Keratinocyte (primary cell): ENCODE measurements around the gene BBS7. TPM values are rescaled to one million over a fixed set of nuclear protein-coding genes. Genes with fewer than 3 reads are reported as not detected.

Source experiments
- DNase-seq: peaks from one replicate; pipeline ENCODE4 v3.0.0-alpha.2; 2011; ENCODE audit warnings: low read depth, missing footprints, low spot score
- FAIRE-seq: peaks from 2 replicates; lab custom pipeline; 2011; peaks lifted over from hg19 to GRCh38; lab: Jason Lieb, UNC
- H2AFZ ChIP-seq: 2 replicates; pipeline ENCODE4 v1.6.0; 2012; ENCODE audit warnings: low read length, control low read depth, inconsistent platforms; ENCODE audit not compliant: control insufficient read depth
- H3K27ac ChIP-seq: 2 replicates; pipeline ENCODE4 v1.5.1; 2011; ENCODE audit warnings: low read length; ENCODE audit not compliant: control insufficient read depth, insufficient read depth
- H3K27me3 ChIP-seq: 3 replicates; pipeline ENCODE4 v1.6.0; 2011; ENCODE audit warnings: low read length; ENCODE audit not compliant: control insufficient read depth, insufficient read depth; ENCODE audit errors: extremely low read depth
- H3K36me3 ChIP-seq, 2 experiments: 2 replicates in 1 of 2; 3 replicates in 1 of 2; pipeline ENCODE4 v1.5.1; 2011; ENCODE audit warnings: low read length in 2 of 2, mild to moderate bottlenecking in 1 of 2; ENCODE audit not compliant: control insufficient read depth in 2 of 2, insufficient read depth in 2 of 2; ENCODE audit errors: extremely low read depth in 1 of 2
- H3K4me1 ChIP-seq: 3 replicates; pipeline ENCODE4 v1.5.1; 2011; ENCODE audit warnings: low read length; ENCODE audit not compliant: control insufficient read depth, insufficient read depth; ENCODE audit errors: extremely low read depth
- H3K4me2 ChIP-seq: 3 replicates; pipeline ENCODE4 v1.6.0; 2011; ENCODE audit warnings: low read depth, low read length; ENCODE audit not compliant: control insufficient read depth, insufficient read depth; ENCODE audit errors: extremely low read depth
- H3K4me3 ChIP-seq, 3 experiments: fragments of 200-600 bp in 1 of 3; sonication (generic) in 1 of 3; 2 replicates in 2 of 3; 3 replicates in 1 of 3; pipeline ENCODE4 v1.5.1; 2011 to 2016; ENCODE audit warnings: low read length in 3 of 3, mild to moderate bottlenecking in 3 of 3, control low read depth in 2 of 3, inconsistent platforms in 1 of 3, low read depth in 1 of 3, mixed read lengths in 1 of 3, mixed run types in 1 of 3, moderate library complexity in 1 of 3; ENCODE audit not compliant: control insufficient read depth in 2 of 3, insufficient read depth in 2 of 3; ENCODE audit errors: extremely low read depth in 1 of 3
- H3K79me2 ChIP-seq: 2 replicates; pipeline ENCODE4 v1.6.0; 2012; ENCODE audit warnings: low read length; ENCODE audit not compliant: control insufficient read depth, insufficient read depth
- H3K9ac ChIP-seq: 3 replicates; pipeline ENCODE4 v1.6.0; 2011; ENCODE audit warnings: low read length; ENCODE audit not compliant: control insufficient read depth, insufficient read depth; ENCODE audit errors: extremely low read depth
- H3K9me1 ChIP-seq: 3 replicates; pipeline ENCODE4 v1.6.0; 2011; ENCODE audit warnings: low read length; ENCODE audit not compliant: control insufficient read depth, insufficient read depth; ENCODE audit errors: extremely low read depth
- H3K9me3 ChIP-seq: 2 replicates; pipeline ENCODE4 v1.5.1; 2012; ENCODE audit warnings: low read depth, low read length; ENCODE audit not compliant: control insufficient read depth
- H4K20me1 ChIP-seq: 3 replicates; pipeline ENCODE4 v1.6.0; 2011; ENCODE audit warnings: low read length; ENCODE audit not compliant: control insufficient read depth, insufficient read depth; ENCODE audit errors: extremely low read depth
- EZH2 ChIP-seq: IDR thresholded peaks from one replicate; pipeline ENCODE4 v1.6.1; 2012; ENCODE audit warnings: inconsistent platforms, mild to moderate bottlenecking, low read length, moderate library complexity
- dilution Hi-C: fragments of 300-500 bp; cut with MboI; formaldehyde crosslinking; loops from one replicate; pipeline ENCODE4 v1.7.0; 2020; ENCODE audit warnings: low sequenced_read_pairs; ENCODE audit not compliant: extremely low pct_ligation_motif_present
- polyA plus RNA-seq, 5 experiments: library from polyadenylated mRNA; depleted of rRNA in 3 of 5; stranded (reverse) in 3 of 5; stranded (forward) in 1 of 5; unstranded in 1 of 5; fragments of >200 nt; gene quantifications; 1 replicate in 1 of 5; 2 replicates in 3 of 5; 3 replicates in 1 of 5; pipeline versions ENCODE4 v1.2.1 to v1.2.3, GENCODE V29; 2011 to 2012; ENCODE audit warnings: missing spikeins in 2 of 5, low read depth in 1 of 5, low replicate concordance in 1 of 5
- TF ChIP-seq, protein P1 (sequence below), 3 experiments: IDR thresholded peaks in 1 of 3; conservative IDR thresholded peaks in 1 of 3; optimal IDR thresholded peaks in 1 of 3; 2 replicates in 2 of 3; 3 replicates in 1 of 3; pipeline versions ENCODE3 to v1.5.1; 2011; ENCODE audit warnings: low read length in 3 of 3, mild to moderate bottlenecking in 3 of 3, moderate library complexity in 2 of 3, control low read depth in 1 of 3, inconsistent platforms in 1 of 3; ENCODE audit not compliant: insufficient read depth in 2 of 3; ENCODE audit errors: extremely low read depth in 1 of 3

Gene BBS7
- polyA plus RNA-seq, 1 donor (not counting 4 experiments of a cell fraction or from before 2014, with no cell fraction given): 34.8 TPM

DNA sequence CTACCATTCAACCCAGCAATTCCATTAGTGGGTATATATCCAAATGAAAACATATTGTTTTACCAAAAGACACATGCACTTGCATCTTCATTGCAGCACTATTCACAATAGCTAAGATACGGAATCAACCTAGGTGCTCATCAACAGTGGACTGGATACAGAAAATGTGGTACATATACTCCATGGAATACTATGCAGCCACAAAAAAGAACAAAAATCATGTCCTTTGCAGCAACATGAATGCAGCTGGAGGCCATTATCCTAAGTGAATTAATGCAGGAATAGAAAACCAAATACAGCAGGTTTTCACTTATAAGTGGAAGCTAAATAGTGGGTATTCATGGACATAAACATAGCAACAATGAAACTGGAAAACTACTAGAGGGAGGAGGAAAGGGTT, 38.1 kb upstream of the BBS7 start:
- no peak overlapping the region for H3K4me2 ChIP-seq
- H3K4me1 ChIP-seq: no peaks in the 10 kb centered on the region
- no peak for TF ChIP-seq EZH2
- TF ChIP-seq, protein P1, sequence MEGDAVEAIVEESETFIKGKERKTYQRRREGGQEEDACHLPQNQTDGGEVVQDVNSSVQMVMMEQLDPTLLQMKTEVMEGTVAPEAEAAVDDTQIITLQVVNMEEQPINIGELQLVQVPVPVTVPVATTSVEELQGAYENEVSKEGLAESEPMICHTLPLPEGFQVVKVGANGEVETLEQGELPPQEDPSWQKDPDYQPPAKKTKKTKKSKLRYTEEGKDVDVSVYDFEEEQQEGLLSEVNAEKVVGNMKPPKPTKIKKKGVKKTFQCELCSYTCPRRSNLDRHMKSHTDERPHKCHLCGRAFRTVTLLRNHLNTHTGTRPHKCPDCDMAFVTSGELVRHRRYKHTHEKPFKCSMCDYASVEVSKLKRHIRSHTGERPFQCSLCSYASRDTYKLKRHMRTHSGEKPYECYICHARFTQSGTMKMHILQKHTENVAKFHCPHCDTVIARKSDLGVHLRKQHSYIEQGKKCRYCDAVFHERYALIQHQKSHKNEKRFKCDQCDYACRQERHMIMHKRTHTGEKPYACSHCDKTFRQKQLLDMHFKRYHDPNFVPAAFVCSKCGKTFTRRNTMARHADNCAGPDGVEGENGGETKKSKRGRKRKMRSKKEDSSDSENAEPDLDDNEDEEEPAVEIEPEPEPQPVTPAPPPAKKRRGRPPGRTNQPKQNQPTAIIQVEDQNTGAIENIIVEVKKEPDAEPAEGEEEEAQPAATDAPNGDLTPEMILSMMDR (optimal IDR thresholded peaks at IDR 0.05 in 1 of 3, IDR thresholded peaks at IDR 0.05 in 1 of 3, conservative IDR thresholded peaks at IDR 0.05 in 1 of 3; ENCODE audit: extremely low read depth in 1 of 3, insufficient read depth in 2 of 3, low read length in 3 of 3): no peak
- H3K27me3 ChIP-seq: no peaks in the 10 kb centered on the region
- no peaks in the 10 kb centered on the region for H3K9me3 ChIP-seq
- H3K79me2 ChIP-seq: no peaks in the 10 kb centered on the region
- DNase-seq: no peak
- no peak overlapping the region for H3K27ac ChIP-seq
- H3K9me1 ChIP-seq: no peaks in the 10 kb centered on the region
- FAIRE-seq: no peak
- H4K20me1 ChIP-seq: no peaks in the 10 kb centered on the region
- H3K4me3 ChIP-seq: no peak overlapping the region
- dilution Hi-C loops: no loop called here
- no peak overlapping the region for H3K9ac ChIP-seq
- no peaks in the 10 kb centered on the region for H3K36me3 ChIP-seq
- H2AFZ ChIP-seq: no peak overlapping the region

DNA sequence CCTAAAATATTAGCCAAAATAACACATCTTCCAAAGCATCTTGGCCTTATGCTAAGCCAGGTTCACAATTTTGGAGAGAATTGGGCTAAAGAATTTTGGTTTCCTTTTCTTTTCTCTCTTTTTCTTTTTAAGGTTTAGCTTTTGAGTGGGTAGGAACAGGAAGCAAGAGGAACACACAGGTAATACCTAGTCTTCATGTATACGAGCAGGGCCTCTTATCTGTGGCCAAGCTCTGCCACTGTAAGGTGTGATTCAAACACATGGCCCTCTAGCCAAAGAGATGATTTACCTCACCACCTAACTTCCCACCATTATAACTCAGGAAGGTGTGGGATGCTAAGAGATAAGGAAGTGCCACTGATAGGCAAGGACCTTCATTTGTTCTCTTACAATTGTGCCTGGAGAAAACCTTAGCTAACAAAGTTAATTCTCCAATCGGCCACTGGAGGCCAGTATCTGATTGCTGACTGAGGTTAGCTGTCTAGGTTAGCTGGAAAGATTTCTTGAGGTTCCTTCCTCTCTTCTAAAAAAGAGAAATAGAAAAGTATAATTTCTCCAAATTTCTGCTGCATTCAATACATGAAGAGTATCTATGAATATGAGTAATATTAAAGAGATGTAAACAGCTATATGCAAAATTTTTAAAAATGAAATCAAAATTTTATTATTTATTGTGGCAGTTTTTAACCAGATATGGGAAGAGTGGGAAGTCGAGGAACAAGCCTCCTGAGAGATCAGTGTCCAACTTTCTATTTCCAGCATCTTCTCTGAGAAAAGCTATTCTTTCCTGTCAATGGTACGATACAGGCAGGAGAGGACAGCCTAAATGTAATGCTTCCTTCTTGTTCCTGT, 30.1 kb upstream of the BBS7 start:
- Histone ChIP-seq H3K79me2 (no peaks in the 10 kb centered on the region), H3K27me3 (peaks cover 4% of the 10 kb centered on the region), H3K9me1 (no peaks in the 10 kb centered on the region), H2AFZ (no peak overlapping the region), H3K4me1 (no peaks in the 10 kb centered on the region), H3K36me3 (no peaks in the 10 kb centered on the region), H3K9ac (no peak overlapping the region), H4K20me1 (no peaks in the 10 kb centered on the region), H3K9me3 (no peaks in the 10 kb centered on the region), H3K27ac (no peak overlapping the region), H3K4me2 (no peak overlapping the region), H3K4me3 (no peak overlapping the region)
- TF ChIP-seq, protein P1 (optimal IDR thresholded peaks at IDR 0.05 in 1 of 3, IDR thresholded peaks at IDR 0.05 in 1 of 3, conservative IDR thresholded peaks at IDR 0.05 in 1 of 3; ENCODE audit: extremely low read depth in 1 of 3, insufficient read depth in 2 of 3, low read length in 3 of 3): peak; percentile 55 to 77 (median 65)
- TF ChIP-seq EZH2: no peak
- DNase-seq (no peak), FAIRE-seq (peak; percentile 77)
- dilution Hi-C loops: no loop called here
